ENCODE results near the gene IFT52.

IFT52 gene

GRCh38 chr20:43694763-43695162, 104.0 kb downstream of the IFT52 start:
- DNase-seq = no peak

GRCh38 chr20:43695571-43695970, 104.8 kb downstream of the IFT52 start:
- no peak for DNase-seq
